ENCODE results near the gene SPDYE3.
"Not testable (repeated sequence)": the region's sequence is repeated elsewhere in the genome, so short reads cannot be mapped to it uniquely, and the experiment has no call there.

The SPDYE3 gene

DNA sequence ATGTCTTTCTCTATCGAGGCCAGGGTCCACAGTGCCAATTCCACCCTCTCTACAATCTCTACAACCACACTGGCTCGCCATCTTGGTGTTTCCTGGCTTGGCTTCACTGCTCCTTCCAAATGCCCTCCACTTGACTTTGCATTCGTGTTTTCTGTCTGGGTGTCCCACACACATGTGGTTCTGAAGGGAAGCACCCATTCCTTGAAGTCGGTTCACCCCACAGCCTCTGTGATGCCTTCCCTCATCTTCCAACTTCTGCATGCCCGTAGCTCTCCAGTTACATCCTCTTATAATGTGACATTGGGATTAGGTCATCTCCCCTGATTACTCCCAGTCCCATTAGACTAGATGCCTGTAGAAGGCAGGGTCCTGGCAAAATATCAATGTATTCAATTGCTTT lies 10.8 kb downstream of the SPDYE3 start:
- H3K36me3 ChIP-seq; H3K9me3 ChIP-seq; H3K27me3 ChIP-seq; H3K4me3 ChIP-seq (ENCODE audit: low read depth, low read length); DNase-seq; H3K4me1 ChIP-seq: not testable (repeated sequence)

DNA sequence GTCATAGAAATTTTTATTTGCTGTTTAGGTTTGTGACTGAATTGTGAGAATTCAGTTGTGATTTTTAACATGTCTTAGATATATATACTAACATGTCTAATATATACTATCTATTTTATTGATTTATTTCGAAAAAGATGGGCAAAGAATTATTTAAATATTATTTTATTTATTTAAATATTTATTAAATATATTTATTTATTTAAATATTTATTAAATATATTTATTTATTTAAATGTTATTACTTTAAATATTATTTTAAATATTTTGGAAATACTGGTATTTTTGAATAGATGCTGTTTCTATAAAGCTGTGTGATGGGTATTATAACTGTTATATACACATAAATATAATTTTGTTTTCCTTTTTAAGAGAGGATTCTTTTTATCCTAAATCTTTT lies 14.1 kb downstream of the SPDYE3 start:
- H3K27me3 ChIP-seq; H3K4me1 ChIP-seq; H3K4me3 ChIP-seq (ENCODE audit: low read depth, low read length); H3K36me3 ChIP-seq; DNase-seq; H3K9me3 ChIP-seq: not testable (repeated sequence)

GRCh38 chr7:100324194-100324593 lies 16.7 kb downstream of the SPDYE3 start:
- H3K9me3 ChIP-seq; H3K4me3 ChIP-seq (ENCODE audit: low read depth, low read length); H3K36me3 ChIP-seq; H3K27me3 ChIP-seq; DNase-seq; H3K4me1 ChIP-seq: not testable (repeated sequence)

DNA sequence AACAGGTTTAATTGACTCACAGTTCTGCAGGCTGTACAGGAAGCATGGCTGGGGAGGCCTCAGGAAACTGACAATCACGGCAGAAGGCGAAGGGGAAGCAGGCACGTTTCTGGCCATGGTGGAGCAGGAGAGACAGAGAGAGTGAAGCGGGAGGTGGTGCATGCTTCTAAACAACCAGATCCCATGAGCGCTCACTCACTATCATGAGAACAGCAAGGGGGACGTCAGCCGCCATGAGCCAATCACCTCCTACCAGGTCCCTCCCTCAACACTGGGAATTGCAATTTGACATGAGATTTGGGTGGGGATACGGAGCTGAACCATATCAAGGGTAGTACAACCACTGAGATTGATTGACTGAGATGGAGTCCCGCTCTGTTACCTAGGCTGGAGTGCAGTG lies 18.2 kb downstream of the SPDYE3 start:
- DNase-seq; H3K36me3 ChIP-seq; H3K4me3 ChIP-seq (ENCODE audit: low read depth, low read length); H3K4me1 ChIP-seq; H3K27me3 ChIP-seq; H3K9me3 ChIP-seq: not testable (repeated sequence)

DNA sequence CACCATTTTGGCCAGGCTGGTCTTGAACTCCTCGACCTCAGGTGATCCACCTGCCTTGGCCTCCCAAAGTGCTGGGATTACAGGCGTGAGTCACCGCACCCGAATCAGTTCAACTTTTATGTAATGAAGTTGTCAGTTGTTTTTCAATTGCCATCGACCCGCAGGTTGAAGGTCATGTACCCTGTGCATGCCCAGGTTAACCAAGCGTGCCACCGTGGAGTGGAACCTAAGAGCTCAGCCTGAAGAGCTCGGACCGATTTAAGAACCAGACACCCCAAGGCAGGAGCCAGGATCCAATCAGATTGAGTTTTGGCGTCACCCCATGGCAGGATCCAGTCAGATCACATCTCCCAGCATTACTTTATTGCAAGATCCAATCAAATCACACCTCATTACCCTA lies 19.4 kb downstream of the SPDYE3 start:
- not testable (repeated sequence) for DNase-seq; H3K36me3 ChIP-seq; H3K27me3 ChIP-seq; H3K4me3 ChIP-seq (ENCODE audit: low read depth, low read length); H3K9me3 ChIP-seq; H3K4me1 ChIP-seq

DNA sequence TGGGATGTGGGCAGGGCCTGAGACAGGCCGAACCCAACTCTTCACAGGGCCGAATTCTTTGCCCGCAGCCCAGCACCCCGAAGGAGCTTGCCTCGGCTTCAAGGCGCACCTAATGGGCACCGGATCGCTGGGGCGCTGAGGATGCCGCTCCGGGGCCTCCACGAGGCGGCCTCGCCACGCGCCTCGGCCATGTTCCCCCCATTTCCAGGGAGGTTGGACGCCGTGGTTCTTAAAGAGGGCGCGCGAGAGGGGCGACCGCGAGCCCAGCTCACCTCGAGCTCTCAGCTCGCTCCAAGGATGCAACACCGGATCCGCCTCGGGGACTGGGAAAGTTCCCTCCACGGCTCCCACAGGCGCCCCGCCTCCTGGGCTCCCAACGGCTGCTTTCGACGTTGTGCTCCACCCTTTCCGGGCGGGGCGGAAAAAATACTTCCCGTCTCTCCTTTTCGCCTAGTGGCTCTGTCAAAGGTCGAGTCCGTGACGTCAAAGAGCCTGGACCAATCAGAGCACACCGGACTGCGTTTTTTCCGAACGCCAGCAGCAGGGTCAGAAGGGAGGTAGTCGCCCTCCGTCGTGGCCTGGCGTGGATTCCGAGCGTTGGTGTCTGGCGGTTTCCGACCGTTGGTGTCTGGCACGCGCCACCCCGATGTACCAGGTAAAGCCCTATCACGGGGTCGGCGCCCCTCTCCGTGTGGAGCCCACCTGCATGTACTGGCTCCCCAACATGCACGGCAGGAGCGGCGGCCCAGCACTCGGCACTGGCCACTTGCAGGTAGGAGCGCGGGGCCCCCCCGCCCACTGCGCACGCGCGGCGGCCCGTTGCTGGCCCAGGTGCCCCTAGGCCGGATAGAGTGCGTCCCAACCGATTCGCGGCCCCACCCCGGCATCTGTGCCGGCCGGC lies 28.3 kb downstream of the SPDYE3 start:
- peak; percentile 96 for DNase-seq
- H3K27me3 ChIP-seq, H3K9me3 ChIP-seq, H3K36me3 ChIP-seq, H3K4me1 ChIP-seq: not testable (repeated sequence)
- peak overlapping the region; percentile 69 for H3K4me3 ChIP-seq (ENCODE audit: low read depth, low read length)

GRCh38 chr7:100338083-100338696 lies 30.7 kb downstream of the SPDYE3 start:
- H3K4me1 ChIP-seq; H3K27me3 ChIP-seq; H3K4me3 ChIP-seq (ENCODE audit: low read depth, low read length); H3K9me3 ChIP-seq; DNase-seq; H3K36me3 ChIP-seq: not testable (repeated sequence)

- H3K27me3 ChIP-seq; DNase-seq; H3K4me1 ChIP-seq; H3K9me3 ChIP-seq; H3K4me3 ChIP-seq (ENCODE audit: low read depth, low read length): not testable (repeated sequence)
- H3K36me3 ChIP-seq = peaks cover 14% of the 10 kb centered on the region
Measured at GRCh38 chr7:100341286-100341685, 33.8 kb downstream of the SPDYE3 start.

DNA sequence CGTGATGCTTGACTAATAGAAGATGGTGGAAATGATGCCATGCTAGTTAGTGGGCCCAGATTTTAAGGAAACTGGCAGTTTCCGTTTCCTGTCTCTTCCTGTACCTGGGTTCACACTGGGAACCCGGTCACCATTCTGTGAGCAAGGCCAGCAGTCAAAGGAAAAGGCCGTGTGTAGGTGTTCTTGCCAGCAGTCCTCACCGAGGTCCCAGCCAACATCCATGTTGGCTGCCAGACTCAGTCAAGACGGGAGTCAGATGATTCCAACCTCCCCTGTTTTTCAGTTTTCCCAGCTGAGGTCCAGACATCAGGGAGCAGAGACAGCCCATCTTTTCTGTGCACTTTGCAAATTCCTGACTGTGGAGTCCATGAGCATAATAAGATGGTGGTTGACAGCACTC lies 35.3 kb downstream of the SPDYE3 start:
- H3K4me1 ChIP-seq = peaks cover 8% of the 10 kb centered on the region; the same call in 1 of the 2 replicates
- no peaks in the 10 kb centered on the region for H3K9me3 ChIP-seq
- no peak for TF ChIP-seq CTCF (IDR thresholded peaks at IDR 0.05; ENCODE audit: low read depth, low read length)
- no peak overlapping the region for H3K4me3 ChIP-seq (ENCODE audit: low read depth, low read length)
- DNase-seq = no peak
- H3K27me3 ChIP-seq = no peaks in the 10 kb centered on the region
- H3K36me3 ChIP-seq = peaks cover 29% of the 10 kb centered on the region

DNA sequence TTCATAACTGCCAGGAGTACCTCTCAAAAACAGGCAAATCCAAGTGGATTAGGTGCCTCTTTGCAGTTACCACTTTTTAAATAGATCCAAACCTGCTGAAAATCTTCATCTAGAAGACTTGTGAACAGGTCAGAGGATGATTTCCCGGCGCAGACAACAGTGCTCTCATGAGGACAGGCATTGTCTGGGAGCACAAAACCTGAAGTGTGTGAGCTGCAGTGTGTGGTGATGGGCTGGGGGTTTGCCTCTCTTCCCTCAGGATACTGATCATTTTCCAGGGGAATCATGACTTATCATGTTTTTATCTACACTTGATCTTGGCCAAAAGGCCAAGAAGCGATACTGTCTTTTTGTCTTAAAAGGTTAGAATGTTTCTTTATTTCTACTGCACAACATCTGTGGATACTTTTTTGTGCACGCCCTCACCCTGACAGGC lies 36.6 kb downstream of the SPDYE3 start:
- TF ChIP-seq CTCF (IDR thresholded peaks at IDR 0.05; ENCODE audit: low read depth, low read length) = peak; percentile 57; the same call in 1 of the 2 replicates
- H3K4me1 ChIP-seq; H3K27me3 ChIP-seq; H3K9me3 ChIP-seq; H3K4me3 ChIP-seq (ENCODE audit: low read depth, low read length); DNase-seq: not testable (repeated sequence)
- peaks cover 36% of the 10 kb centered on the region for H3K36me3 ChIP-seq

- H3K27me3 ChIP-seq, H3K9me3 ChIP-seq, H3K4me1 ChIP-seq: not testable (repeated sequence)
- Histone ChIP-seq H3K4me3 (ENCODE audit: low read depth, low read length) (peak overlapping the region; percentile 24), H3K36me3 (peaks cover 39% of the 10 kb centered on the region)
- peak; percentile 74 for DNase-seq
Measured at GRCh38 chr7:100344560-100345287, 37.2 kb downstream of the SPDYE3 start.
